Activated CD4-positive, alpha-beta T cell treated with anti-CD3 and anti-CD28 coated beads for 36 hours (primary cell): ENCODE results near the gene DCUN1D2. TPM values are rescaled to one million over a fixed set of nuclear protein-coding genes. Genes with fewer than 3 reads are reported as not detected.
A peak's percentile ranks its signal among the peaks of the same experiment; 100 is the strongest.

Experiments
- ATAC-seq: fragments of 200-7000 bp; cut with Tn5 transposase; one replicate; pipeline ENCODE4 v1.10.0; 2021; ENCODE audit warnings: mild to moderate bottlenecking, moderate library complexity
- CTCF ChIA-PET: fragments of 350-600 bp; sonication (Branson Sonifier 250); formaldehyde crosslinking; loops from one replicate; lab custom pipeline; 2021; ENCODE audit warnings: antibody characterized with exemption; lab: Charles Lee
- POLR2A ChIA-PET: fragments of 350-600 bp; sonication (Branson Sonifier 250); formaldehyde crosslinking; loops from one replicate; lab custom pipeline; 2021; ENCODE audit warnings: antibody characterized with exemption, inconsistent platforms; lab: Charles Lee
- DNase-seq: peaks from one replicate; pipeline ENCODE4 v3.0.0-alpha.2; 2020
- H3K27ac Mint-ChIP-seq: one replicate; pipeline ENCODE4 v1.8.0; 2021; ENCODE audit warnings: mixed read lengths
- H3K27me3 Mint-ChIP-seq: one replicate; pipeline ENCODE4 v1.8.0; 2021; ENCODE audit warnings: mixed read lengths
- H3K36me3 Mint-ChIP-seq: one replicate; pipeline ENCODE4 v1.8.0; 2021; ENCODE audit warnings: low read depth, mixed read lengths
- H3K4me1 Mint-ChIP-seq: one replicate; pipeline ENCODE4 v1.8.0; 2021; ENCODE audit warnings: mixed read lengths
- H3K4me3 Mint-ChIP-seq: one replicate; pipeline ENCODE4 v1.8.0; 2021; ENCODE audit warnings: mild to moderate bottlenecking, moderate library complexity, mixed read lengths
- H3K9me3 Mint-ChIP-seq: one replicate; pipeline ENCODE4 v1.8.0; 2021; ENCODE audit warnings: low read depth, mixed read lengths
- intact Hi-C, 2 experiments: fragments of 100-400 bp; cut with DNase I in 1 of 2; cut with micrococcal nuclease in 1 of 2; formaldehyde crosslinking; loops; one replicate each; pipeline versions ENCODE4 v1.14.2 to v1.15.1; 2022 to 2024; cut with DNase I, micrococcal nuclease
- total RNA-seq, 2 experiments: library from RNA; stranded (reverse); gene quantifications; one replicate each; pipeline ENCODE4 v1.2.3, GENCODE V29; 2021

Gene DCUN1D2
- total RNA-seq, 2 experiments from 2014 or later: 12.1 to 15.3 TPM

DNA sequence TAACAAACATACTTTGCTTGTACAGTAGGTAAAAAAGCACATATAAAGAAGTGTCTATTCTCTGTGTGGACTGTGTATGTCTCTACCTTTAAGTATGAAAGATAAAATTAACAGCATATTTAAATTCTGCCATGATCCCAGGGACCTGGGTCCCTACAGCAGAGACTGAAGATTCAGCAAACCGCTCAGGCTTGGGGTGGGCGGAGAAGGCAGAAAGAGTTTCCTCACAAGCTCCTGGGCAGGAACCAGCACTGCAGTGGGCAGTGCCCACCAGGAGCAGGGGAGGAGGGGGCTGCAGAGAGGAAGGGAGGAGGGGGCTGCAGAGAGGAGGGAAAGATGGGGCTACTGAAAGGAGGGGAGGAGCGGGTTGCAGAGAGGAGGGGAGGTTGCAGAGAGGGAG lies 81.9 kb downstream of the DCUN1D2 start:
- Mint-ChIP-seq H3K36me3 (no peaks in the 10 kb centered on the region), H3K9me3 (peaks cover 2% of the 10 kb centered on the region), H3K27ac (no peak overlapping the region), H3K27me3 (peaks cover 1% of the 10 kb centered on the region), H3K4me1 (no peaks in the 10 kb centered on the region), H3K4me3 (no peak overlapping the region)
- ChIA-PET CTCF (no interaction called here), POLR2A (no interaction called here)
- intact Hi-C loops: no loop called here
- no peak for ATAC-seq
- no peak for DNase-seq

GRCh38 chr13:113407531-113408393 lies 82.7 kb downstream of the DCUN1D2 start:
- Mint-ChIP-seq H3K27ac (no peak overlapping the region), H3K36me3 (no peaks in the 10 kb centered on the region), H3K27me3 (peaks cover 1% of the 10 kb centered on the region), H3K9me3 (no peaks in the 10 kb centered on the region), H3K4me3 (no peak overlapping the region), H3K4me1 (no peaks in the 10 kb centered on the region)
- intact Hi-C loops: no loop called here
- ATAC-seq (no peak), DNase-seq (peak; percentile 2)
- CTCF ChIA-PET: no interaction called here
- POLR2A ChIA-PET: interaction anchor here (0.6 kb wide), 1 partner anchor 272 kb away, joined by 3 read pairs; no protein-coding TSS in a partner anchor

- Mint-ChIP-seq H3K4me1 (no peaks in the 10 kb centered on the region), H3K36me3 (no peaks in the 10 kb centered on the region), H3K27me3 (peaks cover 1% of the 10 kb centered on the region), H3K27ac (no peak overlapping the region), H3K4me3 (no peak overlapping the region), H3K9me3 (no peaks in the 10 kb centered on the region)
- POLR2A ChIA-PET: interaction anchor here (0.6 kb wide), 1 partner anchor 271 kb away, joined by 3 read pairs; no protein-coding TSS in a partner anchor
- CTCF ChIA-PET: no interaction called here
- no peak for DNase-seq
- intact Hi-C loops: no loop called here
- ATAC-seq: no peak
Observed at GRCh38 chr13:113407103-113407530, 83.4 kb downstream of the DCUN1D2 start.

DNA sequence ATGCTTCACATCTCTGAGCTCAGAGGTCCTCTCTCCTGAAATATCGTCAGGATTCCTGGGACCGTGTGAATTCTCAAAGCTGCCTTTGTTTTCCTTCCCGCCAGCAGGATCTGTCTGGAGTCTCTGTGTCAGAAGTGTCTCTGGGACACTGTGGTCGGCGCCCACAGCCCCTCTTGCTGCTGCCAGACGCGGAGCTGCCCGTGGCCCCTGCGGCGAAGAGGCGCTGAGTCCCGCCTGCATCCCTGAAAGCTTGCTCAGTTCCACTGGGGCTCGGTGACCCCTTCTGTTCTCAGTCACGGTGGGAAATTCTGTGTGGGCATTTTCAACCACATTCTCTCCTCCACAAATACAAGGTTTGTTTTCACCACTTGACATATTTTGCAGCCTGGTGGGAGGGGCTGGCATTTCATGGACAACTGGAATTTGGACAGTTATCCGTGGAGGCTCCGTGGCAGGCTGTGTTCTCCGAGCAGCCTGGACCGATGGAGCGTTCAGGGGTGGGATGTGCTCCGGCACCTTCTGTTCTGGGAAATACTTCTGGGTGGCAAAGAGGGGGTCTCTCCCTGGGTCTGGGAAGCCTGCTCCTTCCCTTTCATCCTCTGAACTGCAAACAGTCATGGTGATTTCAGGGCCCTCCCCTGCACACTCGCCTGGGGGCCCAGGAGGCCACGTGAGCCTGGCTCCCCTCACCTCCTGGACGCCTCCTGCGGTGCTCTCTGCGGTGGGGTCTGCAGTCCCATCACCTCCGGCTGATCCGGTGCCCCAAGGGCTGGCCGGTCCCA lies 84.0 kb downstream of the DCUN1D2 start:
- Mint-ChIP-seq H3K27ac (no peak overlapping the region), H3K9me3 (no peaks in the 10 kb centered on the region), H3K27me3 (peaks cover 1% of the 10 kb centered on the region), H3K4me1 (no peaks in the 10 kb centered on the region), H3K4me3 (no peak overlapping the region), H3K36me3 (no peaks in the 10 kb centered on the region)
- CTCF ChIA-PET: no interaction called here
- peak; percentile 2 for DNase-seq
- intact Hi-C loops: no loop called here
- ATAC-seq: no peak
- POLR2A ChIA-PET: no interaction called here

Other genes with a start within 250 kb of the DCUN1D2 start
- gene LAMP1, start 193.5 kb downstream of the DCUN1D2 start, total RNA-seq: 10 to 100 TPM; 32.2 to 36.0 TPM
- 1 to 10 TPM; 1.6 to 2.1 TPM for gene GRTP1, start 126.6 kb downstream of the DCUN1D2 start, total RNA-seq
- under 1 TPM; 0.25 to 0.49 TPM for gene ADPRHL1, start 37.2 kb downstream of the DCUN1D2 start, total RNA-seq
- gene TFDP1, start 94.0 kb upstream of the DCUN1D2 start, total RNA-seq: 100 to 1,000 TPM; 159 to 175 TPM
- gene ATP4B, start 167.5 kb upstream of the DCUN1D2 start, total RNA-seq: not detected
- under 1 TPM; 0.16 to 0.21 TPM for gene GRK1, start 176.5 kb upstream of the DCUN1D2 start, total RNA-seq